Endothelial cell of umbilical vein (primary cell): ENCODE data around the gene RBKS. TPM values are rescaled to one million over a fixed set of nuclear protein-coding genes. Genes with fewer than 3 reads are reported as not detected.

Experiments
- BruUV-seq: library from RNA; stranded (reverse); fragments of 400-500 nt; replicated peaks from 2 replicates; lab custom pipeline; 2021; lab: Mats Ljungman, UMichigan
- CTCF ChIA-PET: fragments of 300-600, 350-600 bp; sonication (Branson Sonifier 250); formaldehyde crosslinking; loops from one replicate; lab custom pipeline; 2021; ENCODE audit warnings: antibody characterized with exemption, inconsistent platforms; lab: Charles Lee
- POLR2A ChIA-PET: fragments of 300-600, 350-600 bp; sonication (Branson Sonifier 250); formaldehyde crosslinking; loops from one replicate; lab custom pipeline; 2021; ENCODE audit warnings: antibody characterized with exemption, inconsistent platforms; lab: Charles Lee
- DNase-seq: peaks from one replicate; pipeline ENCODE4 v3.0.0-alpha.2; 2011; ENCODE audit warnings: low read depth, low spot score
- FAIRE-seq: peaks from 2 replicates; lab custom pipeline; 2011; peaks lifted over from hg19 to GRCh38; lab: Jason Lieb, UNC
- H2AFZ ChIP-seq: 2 replicates; pipeline ENCODE4 v1.6.0; 2012; ENCODE audit warnings: low read depth, low read length, control low read depth, inconsistent platforms
- H3K27ac ChIP-seq: 2 replicates; pipeline ENCODE4 v1.5.1; 2011; ENCODE audit warnings: low read depth, mild to moderate bottlenecking, control low read depth, low read length, moderate library complexity; ENCODE audit not compliant: insufficient read depth
- H3K27me3 ChIP-seq, 2 experiments: 2 replicates each; pipeline versions ENCODE4 v1.6.0 to v1.6.1; 2011; ENCODE audit warnings: low read length in 2 of 2, mixed read lengths in 1 of 2; ENCODE audit not compliant: control insufficient read depth in 2 of 2, insufficient read depth in 2 of 2
- H3K36me3 ChIP-seq, 2 experiments: 2 replicates in 1 of 2; 3 replicates in 1 of 2; pipeline ENCODE4 v1.5.1; 2011; ENCODE audit warnings: low read length in 2 of 2, mild to moderate bottlenecking in 1 of 2, moderate library complexity in 1 of 2; ENCODE audit not compliant: control insufficient read depth in 2 of 2, insufficient read depth in 2 of 2; ENCODE audit errors: extremely low read depth in 1 of 2
- H3K4me1 ChIP-seq: 3 replicates; pipeline ENCODE4 v1.5.1; 2011; ENCODE audit warnings: mild to moderate bottlenecking, low read length; ENCODE audit not compliant: control insufficient read depth, insufficient read depth; ENCODE audit errors: extremely low read depth
- H3K4me2 ChIP-seq: 2 replicates; pipeline ENCODE4 v1.6.1; 2011; ENCODE audit warnings: low read length, control low read depth, mixed read lengths; ENCODE audit not compliant: insufficient read depth
- H3K4me3 ChIP-seq, 3 experiments: fragments of 200-600 bp in 1 of 3; sonication (generic), shearing (Covaris generic) in 1 of 3; replicated peaks in 1 of 3; 2 replicates each; pipeline ENCODE4 v1.5.1; 2011 to 2016; ENCODE audit warnings: control low read depth in 3 of 3, low read length in 3 of 3, mild to moderate bottlenecking in 2 of 3, inconsistent platforms in 1 of 3, low read depth in 1 of 3, moderate library complexity in 1 of 3; ENCODE audit not compliant: insufficient read depth in 1 of 3
- H3K79me2 ChIP-seq: 2 replicates; pipeline ENCODE4 v1.6.0; 2012; ENCODE audit warnings: low read length, inconsistent platforms; ENCODE audit not compliant: control insufficient read depth, insufficient read depth
- H3K9ac ChIP-seq: replicated peaks from 2 replicates; pipeline ENCODE3; 2011; ENCODE audit warnings: low read length, control low read depth; ENCODE audit not compliant: insufficient read depth; ENCODE audit errors: extremely low read depth
- H3K9me1 ChIP-seq: replicated peaks from 3 replicates; pipeline ENCODE4 v1.6.0; 2011; ENCODE audit warnings: mild to moderate bottlenecking, low read length; ENCODE audit not compliant: control insufficient read depth, insufficient read depth; ENCODE audit errors: extremely low read depth
- H3K9me3 ChIP-seq: replicated peaks from 2 replicates; pipeline ENCODE4 v1.5.1; 2012; ENCODE audit warnings: low read length, inconsistent platforms; ENCODE audit not compliant: control insufficient read depth, insufficient read depth
- H4K20me1 ChIP-seq: replicated peaks from 2 replicates; pipeline ENCODE3; 2011; ENCODE audit warnings: mild to moderate bottlenecking, low read length; ENCODE audit not compliant: control insufficient read depth, insufficient read depth; ENCODE audit errors: extremely low read depth
- FOS ChIP-seq: IDR thresholded peaks from 2 replicates; pipeline ENCODE4 v1.6.1; 2011; ENCODE audit warnings: mild to moderate bottlenecking, low read length, moderate library complexity, borderline replicate concordance; ENCODE audit not compliant: insufficient read depth
- GATA2 ChIP-seq: IDR thresholded peaks from 2 replicates; pipeline ENCODE4 v1.7.0; 2011; ENCODE audit warnings: low read depth, mild to moderate bottlenecking, moderate library complexity, mixed read lengths, low read length; ENCODE audit not compliant: insufficient read length, insufficient read depth
- dilution Hi-C: fragments of 300-500 bp; cut with MboI; formaldehyde crosslinking; loops from one replicate; pipeline ENCODE4 v1.15.0; 2019; ENCODE audit warnings: low sequenced_read_pairs; ENCODE audit not compliant: extremely low pct_ligation_motif_present
- intact Hi-C: fragments of 100-400 bp; cut with micrococcal nuclease; formaldehyde crosslinking; loops from one replicate; pipeline ENCODE4 v1.10.0; 2022
- polyA plus RNA-seq, 4 experiments: library from polyadenylated mRNA; depleted of rRNA in 3 of 4; stranded (reverse) in 3 of 4; unstranded in 1 of 4; fragments of >200 nt; gene quantifications; 2 replicates each; pipeline versions ENCODE4 v1.2.1 to v1.2.3, GENCODE V29; 2011 to 2012; ENCODE audit warnings: missing spikeins in 1 of 4
- total RNA-seq: library from RNA; stranded (reverse); gene quantifications from 2 replicates; pipeline ENCODE4 v1.2.3, GENCODE V29; 2021
- TF ChIP-seq, protein P1 (sequence below): IDR thresholded peaks from 2 replicates; pipeline ENCODE4 v1.6.1; 2011; ENCODE audit not compliant: insufficient read depth, insufficient read length

The RBKS gene
- total and polyA plus RNA-seq, 2 donors (not counting 3 experiments of a cell fraction or from before 2014, with no cell fraction given), result 0.64 to 1.8 TPM

DNA sequence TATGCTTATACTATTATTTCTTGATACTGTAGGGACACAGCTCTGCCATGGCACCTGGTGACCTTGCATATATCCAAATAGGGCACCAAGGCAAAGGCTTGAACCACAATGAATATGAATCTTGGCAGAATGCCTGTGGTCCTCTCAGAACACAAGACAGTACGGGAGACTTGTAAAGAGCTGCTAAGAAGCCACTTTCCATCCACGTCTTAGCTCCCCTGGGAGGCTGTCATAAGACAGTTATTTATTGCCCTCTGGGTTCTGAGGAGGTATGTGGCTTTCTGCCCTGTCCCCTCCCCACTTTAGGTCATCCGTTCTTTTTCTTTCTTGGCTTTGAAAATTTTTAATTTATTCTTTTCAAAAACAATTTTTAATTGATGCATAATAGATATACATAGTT is 148.5 kb downstream of the RBKS start:
- POLR2A ChIA-PET, result no interaction called here
- H4K20me1 ChIP-seq, result no peaks in the 10 kb centered on the region
- intact Hi-C loops, result no loop called here
- H3K4me1 ChIP-seq, result peaks cover 15% of the 10 kb centered on the region
- H3K9ac ChIP-seq, result no peak overlapping the region
- no peak for TF ChIP-seq GATA2
- TF ChIP-seq FOS, result no peak
- no peak overlapping the region for H3K4me3 ChIP-seq
- H3K9me1 ChIP-seq, result no peaks in the 10 kb centered on the region
- no peak overlapping the region for H3K4me2 ChIP-seq
- no peak for FAIRE-seq
- dilution Hi-C loops, result loop anchor here (25.0 kb wide), 1 partner anchor 671 kb away; no protein-coding TSS in a partner anchor
- H3K27ac ChIP-seq, result no peak overlapping the region
- no peaks in the 10 kb centered on the region for H3K36me3 ChIP-seq
- no peaks in the 10 kb centered on the region for H3K27me3 ChIP-seq
- no peaks in the 10 kb centered on the region for H3K9me3 ChIP-seq
- no peak overlapping the region for H2AFZ ChIP-seq
- no peak for DNase-seq
- BruUV-seq, result no TSS peak
- CTCF ChIA-PET, result interaction anchor here (2.0 kb wide), 1 partner anchor 18 kb away, joined by 10 read pairs; no protein-coding TSS in a partner anchor
- H3K79me2 ChIP-seq, result no peaks in the 10 kb centered on the region

DNA sequence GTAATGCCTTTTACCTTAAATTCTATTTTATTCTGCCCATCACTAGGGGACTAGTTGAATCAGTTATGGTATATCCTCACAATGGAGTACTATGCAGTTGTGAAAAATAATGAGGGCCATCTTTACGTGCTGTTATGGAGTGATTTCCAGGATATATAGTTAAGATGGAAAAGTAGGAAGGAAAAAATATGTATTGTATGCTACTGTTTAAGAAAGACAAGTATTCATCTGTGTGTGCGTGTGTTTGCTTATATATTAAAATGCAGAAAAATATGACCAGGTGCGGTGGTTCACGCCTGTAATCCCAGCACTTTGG is 151.2 kb downstream of the RBKS start:
- Histone ChIP-seq H3K4me2 (no peak overlapping the region), H3K79me2 (no peaks in the 10 kb centered on the region), H3K9ac (no peak overlapping the region), H3K27ac (no peak overlapping the region), H3K4me3 (no peak overlapping the region), H3K9me3 (no peaks in the 10 kb centered on the region), H3K27me3 (no peaks in the 10 kb centered on the region), H3K36me3 (no peaks in the 10 kb centered on the region), H3K4me1 (peaks cover 28% of the 10 kb centered on the region), H4K20me1 (no peaks in the 10 kb centered on the region), H2AFZ (no peak overlapping the region), H3K9me1 (no peaks in the 10 kb centered on the region)
- CTCF ChIA-PET, result interaction anchor here (4.4 kb wide), 1 partner anchor 16 kb away, joined by 48 read pairs; no protein-coding TSS in a partner anchor
- intact Hi-C loops (no loop called here), dilution Hi-C loops (loop anchor here (25.0 kb wide), 1 partner anchor 673 kb away; no protein-coding TSS in a partner anchor)
- no TSS peak for BruUV-seq
- TF ChIP-seq, protein P1, sequence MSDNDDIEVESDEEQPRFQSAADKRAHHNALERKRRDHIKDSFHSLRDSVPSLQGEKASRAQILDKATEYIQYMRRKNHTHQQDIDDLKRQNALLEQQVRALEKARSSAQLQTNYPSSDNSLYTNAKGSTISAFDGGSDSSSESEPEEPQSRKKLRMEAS, result no peak
- TF ChIP-seq FOS, result no peak
- POLR2A ChIA-PET, result no interaction called here
- DNase-seq (no peak), FAIRE-seq (no peak)
